Measurements from ENCODE around the gene SGTB.
A peak's percentile ranks its signal among the peaks of the same experiment; 100 is the strongest.

The SGTB gene, protein sequence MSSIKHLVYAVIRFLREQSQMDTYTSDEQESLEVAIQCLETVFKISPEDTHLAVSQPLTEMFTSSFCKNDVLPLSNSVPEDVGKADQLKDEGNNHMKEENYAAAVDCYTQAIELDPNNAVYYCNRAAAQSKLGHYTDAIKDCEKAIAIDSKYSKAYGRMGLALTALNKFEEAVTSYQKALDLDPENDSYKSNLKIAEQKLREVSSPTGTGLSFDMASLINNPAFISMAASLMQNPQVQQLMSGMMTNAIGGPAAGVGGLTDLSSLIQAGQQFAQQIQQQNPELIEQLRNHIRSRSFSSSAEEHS

DNA sequence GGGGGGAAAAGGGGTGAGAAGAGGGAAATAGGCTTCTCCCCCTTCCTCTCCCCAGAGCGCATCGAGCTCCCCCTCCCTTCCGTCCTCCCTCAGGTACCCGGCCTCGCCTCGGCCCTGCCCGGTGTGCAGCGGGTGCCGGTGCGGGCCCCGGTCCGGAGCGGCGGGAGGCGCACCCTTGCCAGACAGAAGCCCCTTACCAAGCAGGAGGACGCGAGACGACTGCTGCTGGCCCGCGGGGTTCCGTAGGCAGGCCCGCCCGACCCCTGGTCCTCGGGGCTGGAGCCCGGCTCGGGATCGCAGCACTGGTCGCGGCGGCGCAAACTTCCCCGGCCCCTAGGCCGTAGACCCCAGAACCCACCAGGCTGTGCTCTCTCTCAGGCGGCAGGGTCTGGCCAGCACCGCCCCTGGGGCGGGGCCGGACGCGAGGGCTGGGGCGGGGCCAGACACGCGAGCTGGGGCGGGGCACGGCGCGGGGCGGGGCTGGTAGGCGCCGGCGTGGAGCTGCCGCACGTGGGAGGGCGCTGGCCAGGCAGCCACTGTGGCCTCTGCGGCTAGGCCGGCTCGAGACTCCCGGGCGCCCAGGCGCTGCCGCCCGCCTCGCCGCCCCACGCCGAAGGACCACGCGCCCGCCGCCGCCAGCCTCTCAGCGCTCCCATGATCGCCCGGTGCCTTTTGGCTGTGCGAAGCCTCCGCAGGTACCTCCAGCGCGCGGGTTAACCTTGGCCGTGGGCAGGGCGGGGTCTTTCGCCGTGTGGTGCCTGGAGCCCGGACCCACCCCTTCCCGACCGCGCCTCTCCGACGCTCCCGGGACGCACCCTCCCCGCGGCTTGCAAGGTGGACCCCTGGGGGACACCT, at the start of gene SGTB, which contains the start of gene NLN:
SGTB (minus strand) TSS at position 390 of the 855 bp plus-strand sequence. CDS start 1,302 bp downstream, outside the sequence.
NLN (plus strand) TSS at position 486 of the 855 bp plus-strand sequence; CDS start at position 655, 169 bp downstream.
- peak; percentile 68 for DNase-seq

DNA sequence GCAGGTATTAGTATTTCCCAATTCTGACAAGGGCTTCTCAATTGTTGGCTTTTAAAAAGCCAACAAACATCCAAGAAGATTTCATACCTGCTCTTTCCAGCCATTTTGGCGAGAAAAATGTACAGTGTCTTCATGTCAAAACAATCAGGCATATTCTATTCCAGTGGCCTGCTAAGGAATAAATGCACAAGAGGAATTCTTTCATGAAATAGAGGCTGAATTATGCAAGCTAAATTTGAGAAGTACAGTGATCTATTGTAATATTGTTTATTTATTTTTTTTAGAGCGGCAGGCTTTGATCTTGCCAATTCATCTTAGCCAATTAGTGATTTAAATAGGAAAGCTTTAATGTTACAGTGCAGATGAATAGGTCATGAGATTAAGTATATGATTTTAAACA, 49.4 kb upstream of the SGTB start:
- DNase-seq: no peak

DNA sequence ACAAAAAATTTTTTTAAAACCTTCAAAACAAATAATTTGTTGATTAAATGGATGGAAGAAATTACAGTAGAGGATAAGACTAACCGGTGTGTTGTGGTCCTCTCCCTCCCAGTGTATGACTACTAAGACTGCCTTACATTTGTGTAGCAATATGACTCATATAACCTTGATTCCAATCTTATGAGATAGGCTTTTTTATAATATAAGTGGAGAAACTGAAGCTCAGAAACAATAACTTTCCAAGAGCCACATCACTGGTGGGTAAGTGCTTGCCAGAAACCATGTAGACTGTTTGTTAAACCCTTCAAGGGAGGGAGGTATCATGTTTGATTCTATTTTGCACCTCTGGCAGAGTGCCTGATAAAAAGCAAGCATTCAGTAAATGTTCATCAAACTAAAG, 47.6 kb upstream of the SGTB start:
- DNase-seq: no peak

DNA sequence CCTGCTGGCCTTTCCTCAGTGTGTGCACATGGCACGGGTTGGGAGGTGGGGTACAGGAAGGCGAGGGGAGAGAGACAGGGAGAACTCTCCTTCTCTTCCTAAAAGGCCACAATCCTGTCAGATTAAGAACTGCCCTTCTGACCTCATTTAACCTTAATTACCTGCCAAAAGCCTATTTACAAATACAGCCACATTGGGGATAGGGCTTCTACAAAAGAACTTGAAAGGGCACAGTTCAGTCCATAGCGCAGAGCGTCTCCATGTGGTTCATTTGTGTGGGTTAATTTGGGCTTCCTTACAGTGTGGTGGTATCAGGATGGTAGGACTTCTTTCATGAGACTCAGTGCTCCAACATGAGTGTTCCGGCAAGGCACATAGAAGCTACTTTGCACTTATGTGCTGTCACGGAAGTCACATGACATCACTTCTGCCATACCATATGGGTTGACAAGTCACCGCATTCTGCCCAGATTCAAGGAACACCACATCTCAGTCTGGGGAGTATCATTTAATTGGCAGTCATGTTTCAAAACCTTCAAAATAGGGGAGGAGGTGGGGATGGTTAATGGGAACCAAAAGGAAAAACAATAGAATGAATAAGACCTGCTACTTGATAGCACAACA, 46.9 kb upstream of the SGTB start:
- no peak for DNase-seq

DNA sequence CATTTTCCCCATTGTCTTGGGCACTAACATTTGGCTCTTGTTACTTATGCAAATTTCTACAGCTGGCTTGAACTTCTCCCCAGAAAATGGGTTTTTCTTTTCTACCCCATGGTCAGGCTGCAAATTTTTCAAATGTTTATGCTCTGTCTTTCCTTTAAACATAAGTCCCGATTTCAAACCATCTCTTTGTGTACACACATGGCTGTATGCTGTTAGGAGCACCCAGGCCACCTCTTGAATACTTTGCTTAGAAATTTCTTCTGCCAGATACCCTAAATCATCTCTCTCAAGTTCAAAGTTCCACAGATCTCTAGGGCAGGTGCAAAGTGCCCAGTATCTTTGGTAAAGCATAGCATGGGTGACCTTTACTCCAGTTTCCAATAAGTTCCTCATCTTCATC, 45.7 kb upstream of the SGTB start:
- no peak for DNase-seq

DNA sequence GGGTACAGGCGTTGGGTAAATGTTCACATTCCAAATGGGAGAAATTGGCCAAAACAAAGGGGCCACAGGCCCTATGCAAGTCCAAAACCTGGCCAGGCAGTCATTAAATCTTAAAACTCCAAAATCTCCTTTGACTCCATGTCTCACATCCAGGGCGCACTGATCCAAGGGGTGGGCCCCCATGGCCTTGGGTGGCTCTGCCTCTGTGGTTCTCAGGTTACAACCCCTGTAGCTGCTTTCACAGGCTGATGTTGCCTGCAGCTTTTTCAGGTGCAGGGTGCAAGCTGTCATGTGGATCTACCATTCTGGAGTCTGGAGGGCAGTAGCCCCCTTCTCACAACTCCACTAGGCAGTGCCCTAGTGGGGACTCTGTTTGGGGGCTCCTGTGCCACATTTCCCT, 44.9 kb upstream of the SGTB start:
- DNase-seq: no peak

DNA sequence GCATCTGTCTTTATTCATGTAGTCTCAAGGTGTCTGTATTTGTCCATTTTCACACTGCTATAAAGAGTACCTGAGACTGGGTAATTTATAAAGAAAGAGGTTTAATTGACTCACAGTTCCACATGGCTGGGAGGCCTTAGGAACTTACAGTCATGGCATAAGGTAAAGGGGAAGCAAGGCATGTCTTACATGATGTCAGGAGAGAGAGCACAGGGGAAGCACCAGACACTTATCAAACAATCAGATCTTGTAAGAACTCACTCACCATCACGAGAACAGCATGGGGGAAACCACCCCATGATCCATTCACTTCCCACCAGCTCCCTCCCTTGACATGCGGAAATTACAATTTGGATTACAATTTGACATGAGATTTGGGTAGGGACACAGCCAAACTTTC, 44.3 kb upstream of the SGTB start:
- no peak for DNase-seq

DNA sequence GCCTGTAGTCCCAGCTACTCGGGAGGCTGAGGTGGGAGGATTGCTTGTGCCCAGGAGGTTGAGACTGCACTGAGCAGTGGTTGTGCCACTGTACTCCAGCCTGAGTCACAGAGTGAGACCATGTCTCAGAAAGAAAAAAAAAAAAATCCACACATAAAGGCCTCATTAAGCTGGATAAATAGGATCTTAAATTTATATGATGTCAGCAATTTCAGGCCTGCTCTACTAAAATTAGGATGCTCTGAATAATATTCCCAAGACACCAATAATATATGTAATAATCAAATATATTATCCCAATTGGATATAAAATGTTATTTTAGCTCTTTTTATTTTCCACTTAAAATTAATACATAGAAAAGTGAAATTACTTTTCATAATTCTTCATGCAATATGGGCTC, 43.7 kb upstream of the SGTB start:
- no peak for DNase-seq

DNA sequence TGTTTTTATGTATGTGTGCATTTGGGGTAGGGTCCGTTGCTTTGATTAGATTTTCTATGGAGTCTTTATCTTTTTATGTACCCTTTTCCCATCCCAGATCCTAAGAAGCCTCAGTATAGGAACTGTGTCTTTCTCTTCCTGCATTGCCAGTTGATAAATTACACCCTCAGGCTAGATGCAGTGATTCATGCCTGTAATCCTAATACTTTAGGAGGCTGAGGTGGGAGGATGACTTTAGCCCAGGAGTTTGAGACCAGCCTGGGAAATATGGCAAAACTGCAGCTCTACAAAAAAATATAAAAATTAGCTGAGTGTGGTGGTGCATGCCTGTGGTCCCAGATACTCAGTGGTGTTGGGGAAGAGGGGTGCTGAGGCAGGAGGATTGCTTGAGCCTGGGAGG, 40.3 kb upstream of the SGTB start:
- DNase-seq: no peak

DNA sequence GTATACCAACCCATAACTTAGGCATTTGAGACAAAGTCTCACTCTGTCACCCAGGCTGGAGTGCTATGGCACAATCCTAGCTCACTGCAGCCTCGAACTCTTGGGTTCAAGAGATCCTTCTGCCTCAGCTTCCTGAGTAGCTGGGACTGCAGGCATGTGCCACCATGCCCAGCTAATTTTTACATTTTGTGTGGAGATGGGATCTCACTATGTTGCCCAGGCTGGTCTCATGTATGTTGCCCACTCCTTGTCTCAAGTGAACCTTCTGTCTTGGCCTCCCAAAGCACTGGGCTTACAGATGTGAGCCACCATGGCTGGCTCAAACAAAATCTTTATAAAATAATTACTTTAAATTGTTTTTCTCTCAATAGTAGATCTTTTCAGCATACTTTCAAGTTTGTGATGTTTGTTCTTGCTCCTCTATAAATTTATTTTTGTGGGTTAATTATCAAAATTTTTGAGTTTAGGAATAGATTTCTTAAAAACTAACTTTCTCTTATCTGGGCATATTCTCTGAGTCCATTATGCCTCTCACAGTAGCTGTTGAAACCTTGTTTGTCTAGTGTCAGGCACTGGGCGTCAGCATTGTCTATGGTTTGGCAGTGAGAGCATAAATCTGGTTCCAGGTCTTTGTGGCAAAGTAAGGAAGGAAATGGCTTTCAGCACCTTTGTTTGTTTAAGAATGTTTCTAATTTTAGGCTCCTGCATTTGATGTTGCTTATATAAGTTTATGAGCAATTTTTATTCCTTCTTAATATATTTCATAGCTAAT, 38.8 kb upstream of the SGTB start:
- DNase-seq: no peak

DNA sequence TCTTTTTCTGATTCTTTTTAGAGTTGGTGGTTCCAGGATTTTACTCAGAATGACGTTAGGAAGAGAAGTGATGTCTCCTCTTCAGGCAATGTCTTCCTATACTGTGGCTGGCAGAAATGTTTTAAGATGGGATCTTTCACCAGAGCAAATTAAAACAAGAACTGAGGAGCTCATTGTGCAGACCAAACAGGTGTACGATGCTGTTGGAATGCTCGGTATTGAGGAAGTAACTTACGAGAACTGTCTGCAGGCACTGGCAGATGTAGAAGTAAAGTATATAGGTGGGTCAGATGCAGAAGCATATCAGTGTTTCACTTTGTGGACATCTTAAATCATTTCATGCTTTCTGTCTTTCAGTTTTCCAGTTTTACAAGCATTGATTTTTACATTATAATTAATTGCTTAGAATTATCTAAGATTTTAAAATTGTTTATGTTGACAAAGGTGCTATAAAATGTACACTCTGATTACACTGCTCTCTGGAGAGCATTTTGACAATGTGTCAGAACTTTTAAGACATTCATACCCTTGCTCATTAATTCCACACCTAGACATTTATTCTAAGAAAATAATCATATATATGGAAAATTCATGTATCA, 36.7 kb upstream of the SGTB start:
- no peak for DNase-seq

DNA sequence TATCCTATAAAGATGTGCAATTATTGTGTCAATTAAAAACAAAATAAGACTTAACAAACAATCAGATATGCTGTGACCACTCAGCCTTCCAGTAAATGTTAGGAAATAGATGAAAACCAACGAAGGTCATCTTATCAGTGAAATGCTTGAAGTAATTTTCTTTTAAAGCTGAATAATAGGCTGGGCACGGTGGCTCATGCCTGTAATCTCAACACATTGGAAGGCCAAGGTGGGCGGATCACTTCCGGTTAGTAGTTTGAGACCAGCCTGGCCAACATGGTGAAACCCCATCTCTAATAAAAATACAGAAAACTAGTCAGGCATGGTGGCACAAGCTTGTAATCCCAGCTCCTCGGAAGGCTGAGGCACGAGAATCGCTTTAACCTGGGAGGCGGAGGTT, 31.3 kb upstream of the SGTB start:
- no peak for DNase-seq

DNA sequence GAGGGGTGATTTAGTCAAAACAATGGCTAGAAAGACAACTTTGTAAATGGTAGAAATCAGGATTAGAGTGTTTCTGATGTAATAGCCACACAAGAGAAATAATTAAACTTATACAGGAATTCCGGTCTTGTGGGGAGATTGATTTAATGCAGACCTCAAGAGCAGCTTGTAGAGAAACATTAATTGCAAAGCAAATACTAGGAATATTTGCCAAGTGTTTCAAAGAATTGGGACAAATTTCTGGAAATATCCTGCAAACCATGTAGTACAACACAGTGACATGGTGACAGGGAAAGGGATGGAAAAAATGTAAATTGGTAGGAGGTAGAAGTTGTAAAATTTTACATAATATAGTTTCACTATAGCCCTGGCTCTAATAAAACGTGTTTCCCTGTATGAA, 29.0 kb upstream of the SGTB start:
- no peak for DNase-seq

DNA sequence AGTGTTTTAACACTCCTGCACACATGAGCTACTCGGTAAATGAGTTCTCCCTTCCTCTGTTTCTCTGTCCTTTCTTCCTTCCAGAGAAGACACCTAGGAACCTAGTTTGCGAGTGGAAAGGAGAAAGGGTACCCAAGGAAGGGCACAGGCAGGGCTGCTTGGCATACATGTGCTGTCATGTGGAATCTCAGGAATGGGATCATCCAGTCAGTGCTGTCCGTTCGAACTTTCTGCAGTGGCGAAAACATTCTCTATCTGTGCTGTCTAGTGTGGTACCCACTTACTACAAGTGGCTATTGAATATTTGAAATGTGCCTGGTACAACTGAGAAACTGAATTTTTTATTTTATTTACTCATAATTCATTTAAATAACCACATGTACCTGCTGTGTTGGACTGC, 28.0 kb upstream of the SGTB start:
- no peak for DNase-seq

DNA sequence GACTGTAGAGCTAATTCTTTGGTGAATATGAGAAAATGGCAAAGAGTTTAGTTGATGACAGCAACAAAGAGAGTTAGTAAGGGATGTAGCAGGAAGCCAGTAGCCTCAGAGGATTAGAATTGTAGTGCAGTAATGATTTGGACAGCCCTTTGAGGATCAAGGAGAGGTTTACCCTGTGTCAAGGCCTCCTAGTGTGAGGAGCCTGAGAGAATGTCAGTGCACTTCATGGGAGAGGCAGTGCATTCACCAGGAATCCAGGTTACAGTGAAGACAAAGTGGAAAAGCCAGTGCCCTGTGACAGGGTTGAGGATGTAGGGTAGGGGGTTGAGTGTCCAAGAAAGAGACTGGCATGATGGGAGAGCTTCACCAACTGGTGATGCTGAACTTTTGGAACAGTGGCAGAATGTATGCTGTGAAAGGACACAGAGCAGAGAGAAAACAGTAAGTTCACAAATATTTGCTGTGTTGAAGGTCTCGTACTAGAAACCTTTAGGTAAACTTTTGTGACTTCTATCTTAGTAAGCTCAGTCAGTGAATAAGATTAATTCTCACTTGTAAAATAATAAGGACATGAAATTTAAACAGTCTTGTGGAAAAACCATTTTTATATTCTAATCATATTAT, 27.4 kb upstream of the SGTB start:
- no peak for DNase-seq

DNA sequence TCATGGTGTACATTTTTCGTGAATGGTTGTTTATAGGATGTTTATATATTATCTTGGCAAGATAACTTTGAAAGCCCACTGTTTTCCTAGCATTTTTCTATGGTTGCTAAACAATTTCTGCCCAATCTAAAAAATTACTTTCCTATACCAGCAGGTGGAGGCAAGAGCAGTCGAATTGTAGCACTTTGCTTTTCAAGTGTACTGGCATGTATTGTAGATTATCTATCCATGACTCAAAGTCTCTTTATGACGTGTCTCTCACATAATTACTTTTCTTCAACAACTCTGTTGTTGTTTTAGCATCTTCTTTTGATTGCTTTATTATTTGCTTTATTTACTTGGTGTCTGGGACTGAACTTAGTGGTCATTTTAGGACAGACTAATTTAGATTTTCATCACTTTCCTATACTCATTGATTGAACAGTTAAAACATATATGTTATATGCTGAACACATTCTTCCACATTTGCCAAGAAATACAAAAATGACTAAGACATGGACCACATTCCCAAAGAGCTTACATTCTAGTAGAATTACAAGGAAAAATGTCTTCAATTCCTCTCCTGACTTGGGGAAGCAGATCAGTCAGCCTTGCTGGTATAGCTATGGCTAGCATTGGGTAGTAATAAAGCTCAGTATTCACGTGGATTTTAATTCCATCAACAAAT, 20.8 kb upstream of the SGTB start:
- DNase-seq: peak; percentile 15

DNA sequence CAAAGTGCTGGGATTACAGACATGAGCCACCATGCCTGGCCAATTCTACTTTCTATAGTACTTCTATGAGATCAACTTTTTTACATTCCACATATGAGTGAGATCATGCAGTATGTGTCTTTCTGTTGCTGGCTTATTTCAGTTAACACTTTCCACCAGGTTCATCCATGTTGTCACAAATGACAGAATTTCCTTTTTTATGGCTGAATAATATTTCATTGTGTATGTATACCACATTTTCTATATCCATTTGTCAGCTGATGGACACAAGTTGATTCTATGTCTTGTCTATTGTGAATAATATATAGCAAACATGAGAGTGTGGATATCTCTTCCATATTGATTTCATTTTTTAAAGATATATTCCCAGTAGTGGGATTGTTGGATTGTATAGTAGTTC, 17.3 kb upstream of the SGTB start:
- DNase-seq: no peak

DNA sequence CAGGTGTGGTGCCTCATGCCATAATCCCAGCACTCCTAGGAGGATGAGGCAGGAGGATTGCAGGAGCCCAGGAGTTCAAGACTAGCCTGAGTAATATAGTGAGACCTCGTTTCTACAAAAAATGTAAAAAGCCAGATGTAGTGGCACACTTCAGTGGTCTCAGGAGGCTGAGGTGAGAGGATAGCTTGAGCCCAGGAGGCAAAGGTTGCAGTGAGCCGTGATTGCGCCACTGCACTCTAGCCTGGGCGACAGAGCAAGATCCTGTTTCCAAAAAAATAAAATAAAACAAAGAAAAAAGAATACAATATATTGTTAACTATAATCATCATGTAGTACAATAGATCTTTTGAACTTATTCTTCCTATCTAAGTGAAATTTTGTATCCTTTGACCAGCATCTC, 16.4 kb upstream of the SGTB start:
- no peak for DNase-seq

DNA sequence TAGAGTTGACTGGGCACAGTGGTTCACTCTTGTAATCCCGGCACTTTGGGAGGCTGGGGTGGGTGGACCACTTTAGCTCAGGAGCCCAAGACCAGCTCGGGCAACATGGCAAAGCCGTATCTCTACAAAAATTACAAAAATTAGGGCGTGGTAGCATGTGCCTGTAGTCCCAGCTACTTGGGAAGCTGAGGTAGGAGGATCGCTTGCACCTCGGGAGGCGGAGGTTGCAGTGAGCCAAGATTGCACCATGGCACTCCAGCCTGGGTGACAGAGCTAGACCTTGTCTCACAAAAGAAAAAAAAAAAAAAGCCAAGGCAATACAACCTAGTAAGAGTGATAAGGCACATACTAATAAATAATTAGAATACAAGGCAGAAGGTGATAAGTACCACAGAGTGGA, 15.9 kb upstream of the SGTB start:
- DNase-seq: no peak

DNA sequence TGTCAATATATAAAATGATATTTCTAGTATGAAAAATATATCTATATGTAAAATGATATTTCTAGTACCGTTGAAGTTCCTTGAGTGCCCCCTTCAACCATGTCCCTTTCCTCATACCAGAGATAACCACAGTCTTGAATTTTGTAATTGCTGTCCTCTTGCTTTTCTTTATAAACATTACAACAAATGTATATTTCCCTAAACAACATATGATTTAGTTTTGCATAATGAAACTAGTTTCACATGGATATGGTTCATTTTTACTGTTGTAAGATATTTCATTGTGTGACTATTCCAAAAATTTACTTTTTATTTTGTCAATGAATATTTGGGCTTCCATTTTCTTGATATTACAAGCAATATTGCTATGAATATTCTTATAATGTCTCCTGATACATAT, 14.1 kb upstream of the SGTB start:
- no peak for DNase-seq

DNA sequence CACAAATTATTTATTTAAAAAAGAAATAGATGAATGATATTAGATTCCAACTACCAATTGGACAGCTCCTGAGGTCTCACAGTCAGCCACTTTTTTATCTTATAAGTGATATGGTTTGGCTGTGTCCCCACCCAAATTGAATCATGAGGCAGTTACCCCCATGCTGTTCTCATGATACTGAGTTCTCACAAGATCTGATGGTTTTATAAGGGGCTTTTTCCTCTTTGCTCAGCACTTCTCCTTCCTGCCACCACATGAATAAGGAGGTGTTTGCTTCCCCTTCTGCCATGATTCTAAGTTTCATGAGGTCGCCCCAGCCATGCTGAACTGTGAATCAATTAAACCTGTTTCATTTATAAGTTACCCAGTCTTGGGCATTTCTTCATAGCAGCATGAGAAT, 13.0 kb upstream of the SGTB start:
- no peak for DNase-seq
